Measurements from ENCODE around the gene NAV2. TPM values are rescaled to one million over a fixed set of nuclear protein-coding genes. Genes with fewer than 3 reads are reported as not detected.
A peak's percentile ranks its signal among the peaks of the same experiment; 100 is the strongest.

Gene NAV2
- total and polyA plus RNA-seq, 2 experiments from 2014 or later = 26.0 to 45.0 TPM

DNA sequence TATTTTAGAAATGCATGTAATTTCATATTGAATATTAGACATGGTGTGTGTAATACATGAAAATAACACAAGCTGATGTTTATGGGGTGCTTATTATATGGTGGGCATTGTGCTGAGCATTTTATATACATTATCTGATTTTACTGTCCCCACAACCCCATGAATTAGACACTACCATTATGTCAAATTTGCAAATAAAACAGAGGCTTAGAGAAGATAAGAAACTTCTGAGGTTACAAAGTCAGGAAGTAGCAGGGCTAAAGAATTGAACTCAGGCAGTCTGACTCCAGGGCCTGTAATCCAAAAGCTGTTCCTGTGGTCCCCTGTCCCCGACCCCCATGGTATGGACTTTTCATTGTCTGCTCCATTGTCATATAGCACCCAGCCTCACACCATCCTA, 49.4 kb upstream of the NAV2 start (continued):
- TF ChIP-seq, protein P1, sequence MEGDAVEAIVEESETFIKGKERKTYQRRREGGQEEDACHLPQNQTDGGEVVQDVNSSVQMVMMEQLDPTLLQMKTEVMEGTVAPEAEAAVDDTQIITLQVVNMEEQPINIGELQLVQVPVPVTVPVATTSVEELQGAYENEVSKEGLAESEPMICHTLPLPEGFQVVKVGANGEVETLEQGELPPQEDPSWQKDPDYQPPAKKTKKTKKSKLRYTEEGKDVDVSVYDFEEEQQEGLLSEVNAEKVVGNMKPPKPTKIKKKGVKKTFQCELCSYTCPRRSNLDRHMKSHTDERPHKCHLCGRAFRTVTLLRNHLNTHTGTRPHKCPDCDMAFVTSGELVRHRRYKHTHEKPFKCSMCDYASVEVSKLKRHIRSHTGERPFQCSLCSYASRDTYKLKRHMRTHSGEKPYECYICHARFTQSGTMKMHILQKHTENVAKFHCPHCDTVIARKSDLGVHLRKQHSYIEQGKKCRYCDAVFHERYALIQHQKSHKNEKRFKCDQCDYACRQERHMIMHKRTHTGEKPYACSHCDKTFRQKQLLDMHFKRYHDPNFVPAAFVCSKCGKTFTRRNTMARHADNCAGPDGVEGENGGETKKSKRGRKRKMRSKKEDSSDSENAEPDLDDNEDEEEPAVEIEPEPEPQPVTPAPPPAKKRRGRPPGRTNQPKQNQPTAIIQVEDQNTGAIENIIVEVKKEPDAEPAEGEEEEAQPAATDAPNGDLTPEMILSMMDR (conservative IDR thresholded peaks at IDR 0.05; ENCODE audit: low read depth in 2 of 2) = no peak
- no peak for TF ChIP-seq EZH2phosphoT487 (IDR thresholded peaks at IDR 0.05; ENCODE audit: unreplicated experiment)
- TF ChIP-seq REST (IDR thresholded peaks at IDR 0.05; ENCODE audit: unreplicated experiment) = no peak
- TF ChIP-seq ZNF331 (CRISPR knock-in tag; IDR thresholded peaks at IDR 0.05; ENCODE audit: low read depth) = no peak
- no peak for TF ChIP-seq JUNB (IDR thresholded peaks at IDR 0.05; ENCODE audit: unreplicated experiment)
- TF ChIP-seq, protein P2, sequence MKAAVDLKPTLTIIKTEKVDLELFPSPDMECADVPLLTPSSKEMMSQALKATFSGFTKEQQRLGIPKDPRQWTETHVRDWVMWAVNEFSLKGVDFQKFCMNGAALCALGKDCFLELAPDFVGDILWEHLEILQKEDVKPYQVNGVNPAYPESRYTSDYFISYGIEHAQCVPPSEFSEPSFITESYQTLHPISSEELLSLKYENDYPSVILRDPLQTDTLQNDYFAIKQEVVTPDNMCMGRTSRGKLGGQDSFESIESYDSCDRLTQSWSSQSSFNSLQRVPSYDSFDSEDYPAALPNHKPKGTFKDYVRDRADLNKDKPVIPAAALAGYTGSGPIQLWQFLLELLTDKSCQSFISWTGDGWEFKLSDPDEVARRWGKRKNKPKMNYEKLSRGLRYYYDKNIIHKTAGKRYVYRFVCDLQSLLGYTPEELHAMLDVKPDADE (IDR thresholded peaks at IDR 0.05) = no peak
- no peak for TF ChIP-seq NANOG (IDR thresholded peaks at IDR 0.05; ENCODE audit: borderline replicate concordance)
- no peak for TF ChIP-seq ZNF114 (CRISPR knock-in tag; IDR thresholded peaks at IDR 0.05)

DNA sequence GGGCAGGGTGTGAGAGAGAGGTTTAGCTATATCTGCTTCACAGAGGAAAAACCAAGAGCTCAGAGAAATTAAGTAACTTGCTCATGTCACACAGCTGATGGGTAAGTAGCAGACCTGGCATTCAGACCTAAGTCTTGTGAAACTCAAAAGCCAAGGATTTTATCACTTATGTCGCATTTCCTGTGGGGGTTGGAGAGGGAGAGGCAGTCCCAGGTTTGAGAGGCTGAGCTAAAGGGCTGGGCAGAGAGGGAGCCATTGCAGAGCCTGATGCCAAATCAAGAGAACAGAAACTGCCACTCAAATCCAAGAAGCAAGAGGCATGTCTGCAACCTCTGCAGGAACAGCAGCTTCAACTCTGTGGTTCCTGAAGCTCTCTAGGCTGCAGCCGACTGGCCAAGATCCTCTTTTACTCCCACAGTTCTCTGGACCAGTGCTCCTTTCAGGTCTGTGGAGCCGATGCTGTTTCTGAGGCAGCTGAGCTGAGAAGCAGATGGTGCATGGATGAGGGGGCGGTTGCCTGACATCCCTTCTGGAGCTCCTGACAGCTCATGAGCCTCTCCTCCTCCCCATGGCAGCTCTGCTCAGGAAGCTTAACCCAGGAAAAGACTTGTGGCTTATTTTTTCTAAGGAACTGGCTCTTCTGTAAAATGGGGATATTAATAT, 47.6 kb upstream of the NAV2 start:
- peak overlapping the region; percentile 94 for H2AFZ ChIP-seq
- TF ChIP-seq ZNF114 (CRISPR knock-in tag; IDR thresholded peaks at IDR 0.05) = no peak
- no peak for TF ChIP-seq JUNB (IDR thresholded peaks at IDR 0.05; ENCODE audit: unreplicated experiment)
- no peak for TF ChIP-seq CREB1 (CRISPR knock-in tag; IDR thresholded peaks at IDR 0.05; ENCODE audit: low read depth)
- TF ChIP-seq STAT1 (IDR thresholded peaks at IDR 0.05; ENCODE audit: unreplicated experiment) = no peak
- no peak for TF ChIP-seq EZH2 (IDR thresholded peaks at IDR 0.05; ENCODE audit: low read depth, unreplicated experiment)
- no peak for TF ChIP-seq ZNF331 (CRISPR knock-in tag; IDR thresholded peaks at IDR 0.05; ENCODE audit: low read depth)
- no peak for TF ChIP-seq REST (IDR thresholded peaks at IDR 0.05; ENCODE audit: unreplicated experiment)

More for the DNA sequence above, 47.6 kb upstream of the NAV2 start:
- Histone ChIP-seq H3K27ac (ENCODE audit: low read depth) (no peak overlapping the region), H3F3A (replicated peaks; ENCODE audit: low read depth) (no peaks in the 10 kb centered on the region), H3K79me2 (replicated peaks; ENCODE audit: insufficient read depth) (no peaks in the 10 kb centered on the region), H3K4me2 (0 out of 2 replicates have a peak overlapping the region, but pooled peaks have one; percentile 20), H3K4me3 (no peak overlapping the region), H4K20me1 (replicated peaks; ENCODE audit: insufficient read depth) (no peaks in the 10 kb centered on the region), H3K36me3 (ENCODE audit: insufficient read depth) (no peaks in the 10 kb centered on the region), H3K4me1 (ENCODE audit: insufficient read depth) (peaks cover 4% of the 10 kb centered on the region; the same call in 1 of the 2 replicates), H3K9me2 (ENCODE audit: insufficient read depth) (no peaks in the 10 kb centered on the region), H3K27me3 (ENCODE audit: insufficient read depth) (no peaks in the 10 kb centered on the region)
- Mint-ChIP-seq H3K4me3 (no peak overlapping the region), H3K27ac (no peak overlapping the region), H3K4me1 (peaks cover 7% of the 10 kb centered on the region), H3K27me3 (ENCODE audit: insufficient read depth, low read depth, poor library complexity) (no peaks in the 10 kb centered on the region), H3K9me3 (peaks cover 4% of the 10 kb centered on the region; the same call in 1 of the 3 replicates), H3K36me3 (ENCODE audit: low read depth) (no peaks in the 10 kb centered on the region)
- ATAC-seq (no peak), DNase-seq (ENCODE audit: low spot score) (no peak)

Measured in GM23338 (cell line).